Neural progenitor cell (in vitro differentiated cells): ENCODE measurements around the gene SIRPB2. TPM values are rescaled to one million over a fixed set of nuclear protein-coding genes. Genes with fewer than 3 reads are reported as not detected.
A peak's percentile ranks its signal among the peaks of the same experiment; 100 is the strongest.

Source experiments
- DNase-seq: peaks from one replicate; pipeline ENCODE4 v3.0.0-alpha.2; 2016; ENCODE audit warnings: low spot score
- H2AFZ ChIP-seq: fragments of 200-600 bp; sonication (generic); replicated peaks from 2 replicates; pipeline ENCODE4 v1.6.1; 2016; ENCODE audit warnings: antibody characterized with exemption
- H3F3A ChIP-seq: fragments of 200-600 bp; sonication (generic); 2 replicates; pipeline ENCODE4 v1.6.1; 2016; ENCODE audit warnings: antibody characterized with exemption, low read depth
- H3K27ac ChIP-seq: fragments of 200-600 bp; sonication (generic); 2 replicates; pipeline ENCODE4 v1.5.1; 2016; ENCODE audit warnings: mild to moderate bottlenecking
- H3K27me3 ChIP-seq: fragments of 200-600 bp; sonication (generic); 2 replicates; pipeline ENCODE4 v1.6.1; 2016; ENCODE audit warnings: mild to moderate bottlenecking, moderate library complexity
- H3K36me3 ChIP-seq: fragments of 200-600 bp; sonication (generic); 2 replicates; pipeline ENCODE4 v1.5.1; 2016
- H3K4me1 ChIP-seq: fragments of 200-600 bp; sonication (generic); 2 replicates; pipeline ENCODE4 v1.6.1; 2016; ENCODE audit warnings: mixed run types
- H3K4me2 ChIP-seq: fragments of 200-600 bp; sonication (generic); 2 replicates; pipeline ENCODE4 v1.6.1; 2016
- H3K4me3 ChIP-seq: fragments of 200-600 bp; sonication (generic); 2 replicates; pipeline ENCODE4 v1.5.1; 2016
- H3K79me2 ChIP-seq: fragments of 200-600 bp; sonication (generic); 2 replicates; pipeline ENCODE4 v1.6.1; 2016; ENCODE audit warnings: low read depth
- H3K9ac ChIP-seq: fragments of 200-600 bp; sonication (generic); 2 replicates; pipeline ENCODE4 v1.6.1; 2016
- H3K9me3 ChIP-seq: fragments of 200-600 bp; sonication (generic); 2 replicates; pipeline ENCODE4 v1.5.1; 2016; ENCODE audit warnings: low read depth
- H4K20me1 ChIP-seq: fragments of 200-600 bp; sonication (generic); 2 replicates; pipeline ENCODE4 v1.6.1; 2016; ENCODE audit warnings: low read depth
- H3K27ac Mint-ChIP-seq: 3 replicates; pipeline ENCODE4 v1.8.0; 2021; ENCODE audit warnings: mixed read lengths
- H3K27me3 Mint-ChIP-seq: 2 replicates; pipeline ENCODE4 v1.8.0; 2022; ENCODE audit warnings: low read depth, mild to moderate bottlenecking, inconsistent platforms, moderate library complexity, mixed read lengths; ENCODE audit not compliant: insufficient read depth
- H3K36me3 Mint-ChIP-seq: 3 replicates; pipeline ENCODE4 v1.8.0; 2021; ENCODE audit warnings: mixed read lengths
- H3K4me1 Mint-ChIP-seq: 3 replicates; pipeline ENCODE4 v1.8.0; 2021; ENCODE audit warnings: mixed read lengths
- H3K4me3 Mint-ChIP-seq: 3 replicates; pipeline ENCODE4 v1.8.0; 2021; ENCODE audit warnings: mild to moderate bottlenecking, moderate library complexity, mixed read lengths
- H3K9me3 Mint-ChIP-seq: 3 replicates; pipeline ENCODE4 v1.8.0; 2020; ENCODE audit warnings: mixed read lengths
- CTCF ChIP-seq: fragments of 200-600 bp; sonication (generic); IDR thresholded peaks from 2 replicates; pipeline ENCODE4 v1.5.1; 2017; ENCODE audit warnings: antibody characterized with exemption, mild to moderate bottlenecking
- EZH2 ChIP-seq: fragments of 200-600 bp; sonication (generic); IDR thresholded peaks from 2 replicates; pipeline ENCODE4 v1.6.1; 2017; ENCODE audit warnings: antibody characterized with exemption, mild to moderate bottlenecking, moderate library complexity
- EZH2phosphoT487 ChIP-seq: fragments of 200-600 bp; sonication (generic); IDR thresholded peaks from 2 replicates; pipeline ENCODE4 v1.6.1; 2017; ENCODE audit warnings: antibody characterized with exemption
- small RNA-seq: library from RNA; depleted of rRNA; stranded (forward); fragments of <200 nt; gene quantifications from one replicate; pipeline ENCODE3, GENCODE V24; 2015
- total RNA-seq: library from RNA; depleted of rRNA; stranded (reverse); fragments of >200 nt; gene quantifications from 2 replicates; pipeline ENCODE4 v1.2.3, GENCODE V29; 2015; ENCODE audit warnings: low replicate concordance

The SIRPB2 gene
- total RNA-seq, 1 donor from 2014 or later: not detected

- no peaks in the 10 kb centered on the region for H4K20me1 ChIP-seq
- no peaks in the 10 kb centered on the region for H3K36me3 ChIP-seq
- peak overlapping the region; percentile 76 for H3K27ac ChIP-seq
- H3K27me3 ChIP-seq: no peaks in the 10 kb centered on the region
- Mint-ChIP-seq H3K9me3 (peaks cover 5% of the 10 kb centered on the region), H3K27ac (peak overlapping the region; percentile 84), H3K4me3 (peak overlapping the region; percentile 19), H3K27me3 (no peaks in the 10 kb centered on the region), H3K36me3 (peaks cover 4% of the 10 kb centered on the region), H3K4me1 (peaks cover 40% of the 10 kb centered on the region)
- H2AFZ ChIP-seq: no peak overlapping the region
- no peak overlapping the region for H3K4me3 ChIP-seq
- H3K4me1 ChIP-seq: peaks cover 20% of the 10 kb centered on the region
- H3K9me3 ChIP-seq: no peaks in the 10 kb centered on the region
- no peak for TF ChIP-seq EZH2
- peak; percentile 18 for TF ChIP-seq CTCF
- TF ChIP-seq EZH2phosphoT487: peak; percentile 27
- no peak overlapping the region for H3K9ac ChIP-seq
- peak; percentile 80 for DNase-seq
- peaks cover 24% of the 10 kb centered on the region for H3F3A ChIP-seq
- peak overlapping the region; percentile 59 for H3K4me2 ChIP-seq
- no peaks in the 10 kb centered on the region for H3K79me2 ChIP-seq
These were observed 63.7 kb downstream of the SIRPB2 start for GRCh38 chr20:1427457-1428054.

GRCh38 chr20:1426231-1426849, 64.9 kb downstream of the SIRPB2 start:
- Mint-ChIP-seq H3K4me3 (no peak overlapping the region), H3K36me3 (peaks cover 3% of the 10 kb centered on the region), H3K4me1 (peaks cover 40% of the 10 kb centered on the region), H3K27me3 (no peaks in the 10 kb centered on the region), H3K9me3 (peaks cover 9% of the 10 kb centered on the region), H3K27ac (peak overlapping the region; percentile 72)
- Histone ChIP-seq H4K20me1 (no peaks in the 10 kb centered on the region), H2AFZ (no peak overlapping the region), H3K79me2 (no peaks in the 10 kb centered on the region), H3K4me2 (no peak overlapping the region), H3K36me3 (no peaks in the 10 kb centered on the region), H3F3A (peaks cover 24% of the 10 kb centered on the region), H3K4me1 (peaks cover 20% of the 10 kb centered on the region), H3K9me3 (no peaks in the 10 kb centered on the region), H3K27ac (no peak overlapping the region), H3K4me3 (no peak overlapping the region), H3K9ac (no peak overlapping the region), H3K27me3 (no peaks in the 10 kb centered on the region)
- no peak for TF ChIP-seq EZH2
- no peak for TF ChIP-seq CTCF
- no peak for TF ChIP-seq EZH2phosphoT487
- no peak for DNase-seq

Small RNAs within 50 kb of the gene (small RNA-seq; reads per million reads assigned to genes)
- not detected for gene RNU6-917P

Other genes starting within 250 kb of the SIRPB2 start
- gene SNPH, start 225.1 kb downstream of the SIRPB2 start, total RNA-seq: 0.43 and 0.90 TPM in 2 replicates
- gene SDCBP2, start 162.3 kb downstream of the SIRPB2 start, total RNA-seq: 1.6 and 6.6 TPM in 2 replicates
- gene FKBP1A, start 98.4 kb downstream of the SIRPB2 start, total RNA-seq: 128 and 135 TPM in 2 replicates
- 30.5 and 43.4 TPM in 2 replicates for gene NSFL1C, start 24.6 kb downstream of the SIRPB2 start, total RNA-seq
- not detected in 2 replicates for gene SIRPD, start 66.3 kb upstream of the SIRPB2 start, total RNA-seq
- gene SIRPB1, start 128.6 kb upstream of the SIRPB2 start, total RNA-seq: 0.62 TPM in 1 of 2 replicates, not detected in the other
- gene SIRPG, start 166.4 kb upstream of the SIRPB2 start, total RNA-seq: not detected in 2 replicates